ENCODE data around the gene BEND6. TPM values are rescaled to one million over a fixed set of nuclear protein-coding genes. Genes with fewer than 3 reads are reported as not detected.

Gene BEND6
- total RNA-seq, 1 experiment from 2014 or later, result not detected

DNA sequence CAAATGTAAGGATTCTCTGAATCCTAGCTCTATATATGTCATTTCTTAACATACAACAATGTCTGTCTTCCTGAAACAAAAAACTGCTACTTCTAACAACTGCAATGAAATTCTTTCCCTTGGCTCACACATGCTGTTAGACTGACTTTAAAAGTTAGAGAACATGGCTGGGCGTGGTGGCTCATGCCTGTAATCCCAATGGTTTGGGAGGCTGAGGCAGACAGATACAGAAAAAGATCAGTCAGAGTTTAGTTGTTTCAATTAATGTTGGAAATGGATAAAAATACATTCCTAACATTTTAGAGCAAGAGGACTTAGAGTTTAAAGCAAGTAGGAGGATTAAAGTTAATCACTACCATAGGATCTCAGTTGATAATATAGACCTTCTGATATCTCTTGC, 62.9 kb downstream of the BEND6 start:
- H3K4me2 ChIP-seq (ENCODE audit: low read depth, low read length, poor library complexity, severe bottlenecking), result no peak overlapping the region
- no peak overlapping the region for H2AFZ ChIP-seq (ENCODE audit: low read length)
- no peak overlapping the region for H3K4me3 ChIP-seq (ENCODE audit: low read length)

DNA sequence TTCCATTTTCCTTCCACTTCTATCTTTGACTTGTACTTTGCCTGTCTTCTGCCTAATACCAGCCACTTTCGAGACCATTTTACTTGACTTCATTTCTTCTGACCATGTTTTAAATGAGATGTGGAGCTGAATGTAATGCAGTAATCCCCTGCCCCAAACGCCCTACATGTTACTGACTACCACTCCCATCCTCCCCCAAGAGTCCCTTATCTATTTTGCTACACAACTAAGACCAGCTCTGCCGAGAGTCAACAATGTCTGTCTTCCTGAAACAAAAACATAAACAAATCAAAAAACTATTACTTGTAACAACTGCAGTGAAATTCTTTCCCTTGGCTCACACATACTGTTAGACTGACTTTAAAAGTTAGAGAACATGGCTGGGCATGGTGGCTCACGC, 64.5 kb downstream of the BEND6 start:
- no peak overlapping the region for H3K4me2 ChIP-seq (ENCODE audit: low read depth, low read length, poor library complexity, severe bottlenecking)
- H3K4me1 ChIP-seq (ENCODE audit: low read length), result no peaks in the 10 kb centered on the region
- H3K27me3 ChIP-seq (ENCODE audit: low read length), result no peaks in the 10 kb centered on the region
- no peaks in the 10 kb centered on the region for H3K79me2 ChIP-seq (ENCODE audit: low read length)
- H3K9me3 ChIP-seq (ENCODE audit: low read length), result peaks cover 5% of the 10 kb centered on the region
- no peaks in the 10 kb centered on the region for H3K9me2 ChIP-seq (replicated peaks; ENCODE audit: insufficient read depth, low read length)
- no peak overlapping the region for H3K27ac ChIP-seq (ENCODE audit: low read length)
- DNase-seq, result no peak
- H3K4me3 ChIP-seq (ENCODE audit: low read length), result no peak overlapping the region
- no peaks in the 10 kb centered on the region for H3K36me3 ChIP-seq (ENCODE audit: insufficient read depth, low read length)
- no peak overlapping the region for H2AFZ ChIP-seq (ENCODE audit: low read length)
- no peak overlapping the region for H3K9ac ChIP-seq (ENCODE audit: low read length)
- H4K20me1 ChIP-seq (ENCODE audit: insufficient read depth, low read depth, low read length), result no peaks in the 10 kb centered on the region

More for the DNA sequence above, 62.9 kb downstream of the BEND6 start:
- Histone ChIP-seq H4K20me1 (ENCODE audit: insufficient read depth, low read depth, low read length) (no peaks in the 10 kb centered on the region), H3K27me3 (ENCODE audit: low read length) (no peaks in the 10 kb centered on the region), H3K9me2 (replicated peaks; ENCODE audit: insufficient read depth, low read length) (no peaks in the 10 kb centered on the region), H3K9me3 (ENCODE audit: low read length) (no peaks in the 10 kb centered on the region), H3K79me2 (ENCODE audit: low read length) (no peaks in the 10 kb centered on the region), H3K9ac (ENCODE audit: low read length) (no peak overlapping the region), H3K4me1 (ENCODE audit: low read length) (no peaks in the 10 kb centered on the region), H3K27ac (ENCODE audit: low read length) (no peak overlapping the region), H3K36me3 (ENCODE audit: insufficient read depth, low read length) (no peaks in the 10 kb centered on the region)
- DNase-seq, result no peak

DNA sequence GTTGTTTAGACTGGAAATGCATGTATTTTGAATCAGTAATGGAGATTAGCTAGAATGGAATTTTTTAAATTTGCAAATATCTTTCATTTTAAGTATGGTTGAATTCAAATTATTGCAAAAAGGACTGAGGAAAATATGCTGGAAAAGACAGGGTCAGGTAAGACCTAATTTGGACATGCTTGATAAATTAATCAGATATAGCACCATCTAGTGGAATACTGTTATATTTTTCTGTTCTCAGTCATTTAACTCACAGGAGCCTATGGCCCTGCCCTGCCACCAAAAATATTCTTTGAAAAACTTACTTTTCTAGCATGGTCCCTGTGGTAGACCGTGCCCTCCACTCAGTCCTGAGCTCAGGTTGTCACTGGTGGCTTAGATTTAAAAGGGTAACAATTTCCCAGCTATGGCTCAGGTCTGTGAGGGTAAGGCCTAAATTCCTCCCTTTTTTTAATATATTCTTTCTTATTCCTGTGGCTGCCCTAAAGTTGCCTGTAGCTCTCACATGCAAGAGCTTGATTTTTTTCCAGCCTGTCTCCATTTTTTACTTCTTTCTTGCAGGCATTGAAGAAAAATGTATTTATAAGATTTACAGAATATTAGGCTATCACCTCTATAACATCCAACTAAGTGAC, 66.3 kb downstream of the BEND6 start:
- Histone ChIP-seq H3K79me2 (ENCODE audit: low read length) (no peaks in the 10 kb centered on the region), H3K36me3 (ENCODE audit: insufficient read depth, low read length) (no peaks in the 10 kb centered on the region), H3K27me3 (ENCODE audit: low read length) (0 out of 2 replicates have a peak, but pooled peaks cover 3% of the 10 kb centered on the region), H3K9ac (ENCODE audit: low read length) (no peak overlapping the region), H3K27ac (ENCODE audit: low read length) (no peak overlapping the region), H3K4me2 (ENCODE audit: low read depth, low read length, poor library complexity, severe bottlenecking) (no peak overlapping the region), H3K9me3 (ENCODE audit: low read length) (peaks cover 9% of the 10 kb centered on the region), H4K20me1 (ENCODE audit: insufficient read depth, low read depth, low read length) (no peaks in the 10 kb centered on the region), H3K9me2 (replicated peaks; ENCODE audit: insufficient read depth, low read length) (no peaks in the 10 kb centered on the region), H3K4me1 (ENCODE audit: low read length) (no peaks in the 10 kb centered on the region), H3K4me3 (ENCODE audit: low read length) (no peak overlapping the region), H2AFZ (ENCODE audit: low read length) (no peak overlapping the region)
- peak; percentile 77 for DNase-seq

DNA sequence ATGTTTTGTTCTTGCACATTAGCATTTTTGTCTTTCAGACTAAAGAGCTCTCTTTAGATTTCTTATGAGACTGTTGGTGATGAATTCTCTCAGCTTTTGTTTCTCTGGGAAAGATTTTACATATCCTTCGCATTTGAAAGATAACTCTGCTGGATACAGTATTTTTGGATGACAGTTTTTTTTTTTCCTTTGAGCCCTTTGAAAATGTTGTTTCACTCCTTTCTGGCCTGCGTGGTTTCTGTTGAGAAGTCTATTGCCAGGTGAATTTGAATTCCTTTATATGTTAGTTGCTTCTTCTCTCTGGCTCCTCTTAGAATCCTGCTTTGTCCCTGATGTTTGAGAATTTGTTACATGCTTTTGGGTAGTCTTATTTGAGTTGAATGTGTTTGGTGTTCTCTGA, 69.4 kb downstream of the BEND6 start:
- no peak overlapping the region for H3K27ac ChIP-seq (ENCODE audit: low read length)
- H3K9me2 ChIP-seq (replicated peaks; ENCODE audit: insufficient read depth, low read length), result no peaks in the 10 kb centered on the region
- peaks cover 9% of the 10 kb centered on the region for H3K9me3 ChIP-seq (ENCODE audit: low read length)
- H3K79me2 ChIP-seq (ENCODE audit: low read length), result no peaks in the 10 kb centered on the region
- H3K4me3 ChIP-seq (ENCODE audit: low read length), result no peak overlapping the region
- no peaks in the 10 kb centered on the region for H3K4me1 ChIP-seq (ENCODE audit: low read length)
- 0 out of 2 replicates have a peak, but pooled peaks cover 3% of the 10 kb centered on the region for H3K27me3 ChIP-seq (ENCODE audit: low read length)
- DNase-seq, result no peak
- no peaks in the 10 kb centered on the region for H3K36me3 ChIP-seq (ENCODE audit: insufficient read depth, low read length)
- no peak overlapping the region for H3K9ac ChIP-seq (ENCODE audit: low read length)
- no peaks in the 10 kb centered on the region for H4K20me1 ChIP-seq (ENCODE audit: insufficient read depth, low read depth, low read length)
- no peak overlapping the region for H2AFZ ChIP-seq (ENCODE audit: low read length)
- no peak overlapping the region for H3K4me2 ChIP-seq (ENCODE audit: low read depth, low read length, poor library complexity, severe bottlenecking)

DNA sequence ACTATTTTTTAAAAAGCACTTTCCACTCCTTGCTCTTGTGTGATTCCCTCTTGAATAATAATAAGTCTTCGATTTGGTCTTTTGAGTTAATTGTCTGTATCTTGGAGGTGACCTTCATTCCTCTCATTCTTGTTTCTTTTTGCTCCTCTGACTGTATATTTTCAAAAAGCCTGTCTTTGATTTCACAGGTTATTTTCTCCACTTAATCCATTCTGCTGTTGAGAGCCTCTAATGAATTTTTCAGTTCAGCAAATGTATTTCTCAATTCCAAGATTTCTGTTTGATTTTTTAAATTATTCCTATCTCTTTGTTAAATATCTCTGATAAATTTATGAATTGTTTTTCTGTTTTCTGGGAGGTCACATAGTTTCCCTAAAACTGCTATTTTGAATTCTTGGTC, 69.9 kb downstream of the BEND6 start:
- Histone ChIP-seq H3K4me2 (ENCODE audit: low read depth, low read length, poor library complexity, severe bottlenecking) (no peak overlapping the region), H2AFZ (ENCODE audit: low read length) (no peak overlapping the region), H3K4me3 (ENCODE audit: low read length) (no peak overlapping the region), H3K9me2 (replicated peaks; ENCODE audit: insufficient read depth, low read length) (no peaks in the 10 kb centered on the region), H3K36me3 (ENCODE audit: insufficient read depth, low read length) (no peaks in the 10 kb centered on the region), H3K27ac (ENCODE audit: low read length) (no peak overlapping the region), H3K4me1 (ENCODE audit: low read length) (no peaks in the 10 kb centered on the region), H3K9ac (ENCODE audit: low read length) (no peak overlapping the region), H4K20me1 (ENCODE audit: insufficient read depth, low read depth, low read length) (no peaks in the 10 kb centered on the region), H3K9me3 (ENCODE audit: low read length) (peaks cover 9% of the 10 kb centered on the region), H3K79me2 (ENCODE audit: low read length) (no peaks in the 10 kb centered on the region), H3K27me3 (ENCODE audit: low read length) (0 out of 2 replicates have a peak, but pooled peaks cover 3% of the 10 kb centered on the region)
- no peak for DNase-seq

DNA sequence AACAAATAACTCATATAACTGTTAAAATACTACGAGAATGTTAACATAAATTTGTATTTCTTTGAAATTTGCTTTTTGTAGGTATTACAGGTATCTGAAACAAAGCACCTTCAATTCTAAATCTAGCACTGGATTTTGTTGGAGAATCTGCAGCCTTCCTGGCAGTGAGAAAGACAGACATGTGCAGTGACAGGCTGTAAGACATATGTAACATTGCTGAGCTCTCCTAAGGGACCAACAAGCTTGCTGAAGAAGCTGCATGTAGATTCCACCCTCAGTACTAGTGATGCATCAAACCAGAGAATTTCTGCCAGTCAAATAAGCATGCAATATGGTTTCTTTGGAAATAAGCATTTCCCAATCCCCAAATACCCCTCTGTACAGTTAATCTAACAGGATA, 71.1 kb downstream of the BEND6 start:
- H3K36me3 ChIP-seq (ENCODE audit: insufficient read depth, low read length), result no peaks in the 10 kb centered on the region
- no peak for DNase-seq
- no peak overlapping the region for H3K9ac ChIP-seq (ENCODE audit: low read length)
- H3K27ac ChIP-seq (ENCODE audit: low read length), result no peak overlapping the region
- H3K4me2 ChIP-seq (ENCODE audit: low read depth, low read length, poor library complexity, severe bottlenecking), result no peak overlapping the region
- no peaks in the 10 kb centered on the region for H3K9me2 ChIP-seq (replicated peaks; ENCODE audit: insufficient read depth, low read length)
- H2AFZ ChIP-seq (ENCODE audit: low read length), result no peak overlapping the region
- no peaks in the 10 kb centered on the region for H3K79me2 ChIP-seq (ENCODE audit: low read length)
- no peak overlapping the region for H3K4me3 ChIP-seq (ENCODE audit: low read length)
- no peaks in the 10 kb centered on the region for H4K20me1 ChIP-seq (ENCODE audit: insufficient read depth, low read depth, low read length)
- 0 out of 2 replicates have a peak, but pooled peaks cover 3% of the 10 kb centered on the region for H3K27me3 ChIP-seq (ENCODE audit: low read length)
- no peaks in the 10 kb centered on the region for H3K4me1 ChIP-seq (ENCODE audit: low read length)
- H3K9me3 ChIP-seq (ENCODE audit: low read length), result peaks cover 9% of the 10 kb centered on the region

DNA sequence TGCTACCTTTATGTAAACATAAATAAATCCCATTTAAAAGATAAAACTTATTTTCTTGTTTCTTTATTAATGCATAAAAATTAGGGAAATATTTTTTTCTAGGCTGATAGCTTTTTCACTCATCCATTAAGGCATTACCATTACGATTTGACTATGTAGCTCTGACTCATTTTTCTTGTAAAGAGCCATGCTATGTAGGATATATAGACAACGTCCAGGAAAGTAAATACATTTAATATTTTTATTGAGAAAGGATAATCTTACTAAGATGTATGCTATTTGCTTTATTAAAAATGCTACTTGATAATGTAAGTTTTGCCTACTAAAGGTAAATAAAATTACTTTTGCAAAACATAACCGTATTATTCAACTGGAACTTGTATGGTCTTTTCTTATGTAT, 72.4 kb downstream of the BEND6 start:
- H4K20me1 ChIP-seq (ENCODE audit: insufficient read depth, low read depth, low read length), result no peaks in the 10 kb centered on the region
- peaks cover 9% of the 10 kb centered on the region for H3K9me3 ChIP-seq (ENCODE audit: low read length)
- H3K9me2 ChIP-seq (replicated peaks; ENCODE audit: insufficient read depth, low read length), result no peaks in the 10 kb centered on the region
- no peak overlapping the region for H3K4me2 ChIP-seq (ENCODE audit: low read depth, low read length, poor library complexity, severe bottlenecking)
- no peak overlapping the region for H3K27ac ChIP-seq (ENCODE audit: low read length)
- no peak overlapping the region for H3K9ac ChIP-seq (ENCODE audit: low read length)
- H2AFZ ChIP-seq (ENCODE audit: low read length), result no peak overlapping the region
- 0 out of 2 replicates have a peak, but pooled peaks cover 3% of the 10 kb centered on the region for H3K27me3 ChIP-seq (ENCODE audit: low read length)
- no peak overlapping the region for H3K4me3 ChIP-seq (ENCODE audit: low read length)
- no peak for DNase-seq
- no peaks in the 10 kb centered on the region for H3K36me3 ChIP-seq (ENCODE audit: insufficient read depth, low read length)
- no peaks in the 10 kb centered on the region for H3K4me1 ChIP-seq (ENCODE audit: low read length)
- no peaks in the 10 kb centered on the region for H3K79me2 ChIP-seq (ENCODE audit: low read length)

DNA sequence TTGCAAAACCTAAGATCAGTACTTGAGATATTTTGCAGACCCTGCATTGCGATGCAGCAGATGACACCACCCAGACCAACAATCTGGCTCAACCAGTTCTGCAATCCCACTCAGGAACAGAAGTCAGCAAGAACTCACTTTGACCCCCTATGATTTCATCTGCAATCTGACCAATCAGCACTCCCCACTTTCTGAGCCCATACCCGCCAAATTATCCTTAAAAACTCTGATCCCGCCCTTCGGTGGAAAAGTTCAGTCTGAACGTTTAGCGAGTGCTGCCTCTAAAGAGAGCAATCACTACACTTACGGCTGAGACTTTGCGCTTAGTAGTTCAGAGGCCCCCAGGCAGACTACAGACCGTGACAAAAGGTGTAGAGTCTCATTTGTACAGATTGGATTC, 74.3 kb downstream of the BEND6 start:
- Histone ChIP-seq H3K4me1 (ENCODE audit: low read length) (no peaks in the 10 kb centered on the region), H3K4me3 (ENCODE audit: low read length) (no peak overlapping the region), H3K79me2 (ENCODE audit: low read length) (no peaks in the 10 kb centered on the region), H3K9ac (ENCODE audit: low read length) (no peak overlapping the region), H3K4me2 (ENCODE audit: low read depth, low read length, poor library complexity, severe bottlenecking) (no peak overlapping the region), H2AFZ (ENCODE audit: low read length) (no peak overlapping the region), H3K36me3 (ENCODE audit: insufficient read depth, low read length) (no peaks in the 10 kb centered on the region), H4K20me1 (ENCODE audit: insufficient read depth, low read depth, low read length) (no peaks in the 10 kb centered on the region), H3K9me3 (ENCODE audit: low read length) (peaks cover 5% of the 10 kb centered on the region), H3K27ac (ENCODE audit: low read length) (no peak overlapping the region), H3K27me3 (ENCODE audit: low read length) (0 out of 2 replicates have a peak, but pooled peaks cover 3% of the 10 kb centered on the region), H3K9me2 (replicated peaks; ENCODE audit: insufficient read depth, low read length) (no peaks in the 10 kb centered on the region)
- DNase-seq, result no peak
